ENCODE data around the gene CLN6. TPM values are rescaled to one million over a fixed set of nuclear protein-coding genes. Genes with fewer than 3 reads are reported as not detected.
A peak's percentile ranks its signal among the peaks of the same experiment; 100 is the strongest.
"Not testable (repeated sequence)": the region's sequence is repeated elsewhere in the genome, so short reads cannot be mapped to it uniquely, and the experiment has no call there.

Gene CLN6
- total RNA-seq, 1 donor from 2014 or later = 19.0 TPM

DNA sequence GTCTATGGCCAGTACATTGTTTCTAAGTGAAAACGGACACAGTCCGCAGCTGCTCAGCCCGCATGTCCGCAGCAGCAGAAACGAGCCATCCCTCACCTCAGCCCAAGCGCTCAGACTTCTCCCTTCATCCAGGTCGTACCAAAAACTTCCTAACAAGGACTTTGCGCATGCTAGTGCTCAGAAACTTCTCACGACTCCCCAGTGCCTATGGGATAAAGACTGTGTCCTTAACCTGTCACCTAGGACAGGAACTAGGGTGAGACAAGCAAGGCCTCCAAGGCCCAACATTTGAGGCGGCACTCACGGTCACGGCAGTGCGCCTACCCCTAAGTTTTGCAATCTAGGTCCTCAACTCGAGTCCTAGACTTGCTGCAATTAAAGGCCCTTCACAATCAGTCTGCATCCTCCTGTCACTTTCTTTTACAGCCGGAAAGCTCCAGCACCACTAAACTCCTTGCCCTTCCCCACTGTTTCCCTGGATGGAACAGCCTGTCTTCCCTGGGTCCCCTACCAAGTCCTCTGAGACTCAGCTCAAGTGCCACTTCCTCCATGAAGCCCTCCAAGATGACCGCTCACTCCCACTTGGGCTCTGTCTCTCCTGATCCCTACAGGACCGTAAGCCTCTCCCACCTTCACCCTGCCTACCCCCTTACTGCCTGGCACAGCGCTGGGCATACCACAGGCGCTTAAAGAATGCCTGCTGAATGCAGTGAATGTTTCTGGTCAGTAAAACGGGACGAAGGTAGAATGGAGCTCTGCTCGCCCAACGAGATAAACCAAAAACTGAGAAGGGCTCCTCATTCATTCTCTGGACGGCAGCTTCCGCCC lies 1.2 kb downstream of the CLN6 start:
- TF ChIP-seq EZH2 (IDR thresholded peaks at IDR 0.05; ENCODE audit: insufficient read depth, low read length) = no peak
- TF ChIP-seq, protein P1, sequence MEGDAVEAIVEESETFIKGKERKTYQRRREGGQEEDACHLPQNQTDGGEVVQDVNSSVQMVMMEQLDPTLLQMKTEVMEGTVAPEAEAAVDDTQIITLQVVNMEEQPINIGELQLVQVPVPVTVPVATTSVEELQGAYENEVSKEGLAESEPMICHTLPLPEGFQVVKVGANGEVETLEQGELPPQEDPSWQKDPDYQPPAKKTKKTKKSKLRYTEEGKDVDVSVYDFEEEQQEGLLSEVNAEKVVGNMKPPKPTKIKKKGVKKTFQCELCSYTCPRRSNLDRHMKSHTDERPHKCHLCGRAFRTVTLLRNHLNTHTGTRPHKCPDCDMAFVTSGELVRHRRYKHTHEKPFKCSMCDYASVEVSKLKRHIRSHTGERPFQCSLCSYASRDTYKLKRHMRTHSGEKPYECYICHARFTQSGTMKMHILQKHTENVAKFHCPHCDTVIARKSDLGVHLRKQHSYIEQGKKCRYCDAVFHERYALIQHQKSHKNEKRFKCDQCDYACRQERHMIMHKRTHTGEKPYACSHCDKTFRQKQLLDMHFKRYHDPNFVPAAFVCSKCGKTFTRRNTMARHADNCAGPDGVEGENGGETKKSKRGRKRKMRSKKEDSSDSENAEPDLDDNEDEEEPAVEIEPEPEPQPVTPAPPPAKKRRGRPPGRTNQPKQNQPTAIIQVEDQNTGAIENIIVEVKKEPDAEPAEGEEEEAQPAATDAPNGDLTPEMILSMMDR (IDR thresholded peaks at IDR 0.05; ENCODE audit: insufficient read depth, low read depth, low read length) = no peak
- peaks cover 29% of the 10 kb centered on the region for H4K20me1 ChIP-seq (ENCODE audit: insufficient read depth, low read length)
- H2AFZ ChIP-seq (ENCODE audit: low read depth, low read length) = peak overlapping the region; percentile 91
- peak overlapping the region; percentile 75 for H3K27ac ChIP-seq (ENCODE audit: low read depth, low read length)
- H3K36me3 Mint-ChIP-seq (ENCODE audit: low read depth, unreplicated experiment) = no peaks in the 10 kb centered on the region
- peaks cover 59% of the 10 kb centered on the region for H3K79me2 ChIP-seq (ENCODE audit: insufficient read depth, low read length)
- peaks cover 14% of the 10 kb centered on the region for H3K4me1 ChIP-seq (ENCODE audit: insufficient read depth, low read length)
- FAIRE-seq (no peak), DNase-seq (ENCODE audit: low read depth) (no peak)
- H3K4me3 Mint-ChIP-seq (ENCODE audit: unreplicated experiment) = peak overlapping the region; percentile 91
- H3K9me3 Mint-ChIP-seq (ENCODE audit: unreplicated experiment) = no peaks in the 10 kb centered on the region
- peak overlapping the region; percentile 92 for H3K4me2 ChIP-seq (ENCODE audit: low read length)
- H3K27me3 Mint-ChIP-seq (ENCODE audit: low read depth, unreplicated experiment) = no peaks in the 10 kb centered on the region
- peak overlapping the region; percentile 68 for H3K4me3 ChIP-seq (ENCODE audit: insufficient read depth, low read depth, low read length)
- no peaks in the 10 kb centered on the region for H3K27me3 ChIP-seq (ENCODE audit: insufficient read depth, low read length)
- H3K9ac ChIP-seq (ENCODE audit: low read length) = peak overlapping the region; percentile 85
- peak overlapping the region; percentile 75 for H3K27ac Mint-ChIP-seq (ENCODE audit: unreplicated experiment)
- H3K4me1 Mint-ChIP-seq (ENCODE audit: low read depth, unreplicated experiment) = peaks cover 13% of the 10 kb centered on the region
- H3K36me3 ChIP-seq (ENCODE audit: insufficient read depth, low read length) = no peaks in the 10 kb centered on the region
- H3K9me3 ChIP-seq (ENCODE audit: insufficient read depth, low read depth, low read length) = no peaks in the 10 kb centered on the region

DNA sequence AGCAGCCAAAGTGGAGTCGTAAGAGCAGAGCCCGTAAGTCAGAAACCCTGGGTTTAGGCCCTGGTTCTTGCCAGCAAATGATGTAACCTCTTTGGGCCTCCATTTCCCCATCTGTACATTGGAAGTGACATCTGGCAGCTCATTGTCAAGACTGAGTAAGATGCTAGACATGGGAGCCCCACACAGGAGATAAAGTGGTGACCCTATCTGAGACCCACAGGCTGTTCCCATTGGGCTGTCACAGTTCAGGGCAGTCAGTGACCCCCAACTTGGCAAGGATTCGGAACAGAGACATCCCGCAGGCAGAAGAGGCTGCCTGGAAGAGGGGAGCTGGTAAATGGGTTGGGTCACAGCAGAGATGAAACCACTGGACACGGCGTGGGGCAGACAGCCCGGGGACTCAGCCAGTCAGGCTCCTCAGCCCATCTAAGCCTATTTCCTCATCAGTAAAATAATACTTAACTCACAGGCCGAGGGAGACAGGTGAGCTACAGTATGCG lies 1.8 kb downstream of the CLN6 start:
- Histone ChIP-seq H3K27me3 (ENCODE audit: insufficient read depth, low read length) (no peaks in the 10 kb centered on the region), H3K4me3 (ENCODE audit: insufficient read depth, low read depth, low read length) (no peak overlapping the region), H2AFZ (ENCODE audit: low read depth, low read length) (no peak overlapping the region), H4K20me1 (ENCODE audit: insufficient read depth, low read length) (peaks cover 34% of the 10 kb centered on the region), H3K4me2 (ENCODE audit: low read length) (peak overlapping the region; percentile 92), H3K27ac (ENCODE audit: low read depth, low read length) (no peak overlapping the region), H3K9me3 (ENCODE audit: insufficient read depth, low read depth, low read length) (no peaks in the 10 kb centered on the region), H3K4me1 (ENCODE audit: insufficient read depth, low read length) (peaks cover 14% of the 10 kb centered on the region), H3K9ac (ENCODE audit: low read length) (peak overlapping the region; percentile 85), H3K36me3 (ENCODE audit: insufficient read depth, low read length) (no peaks in the 10 kb centered on the region), H3K79me2 (ENCODE audit: insufficient read depth, low read length) (peaks cover 63% of the 10 kb centered on the region)
- TF ChIP-seq EZH2 (IDR thresholded peaks at IDR 0.05; ENCODE audit: insufficient read depth, low read length) = no peak
- TF ChIP-seq, protein P1 (IDR thresholded peaks at IDR 0.05; ENCODE audit: insufficient read depth, low read depth, low read length) = no peak
- Mint-ChIP-seq H3K36me3 (ENCODE audit: low read depth, unreplicated experiment) (peaks cover 2% of the 10 kb centered on the region), H3K4me3 (ENCODE audit: unreplicated experiment) (peak overlapping the region; percentile 91), H3K27ac (ENCODE audit: unreplicated experiment) (peak overlapping the region; percentile 30), H3K27me3 (ENCODE audit: low read depth, unreplicated experiment) (no peaks in the 10 kb centered on the region), H3K4me1 (ENCODE audit: low read depth, unreplicated experiment) (peaks cover 13% of the 10 kb centered on the region), H3K9me3 (ENCODE audit: unreplicated experiment) (no peaks in the 10 kb centered on the region)
- DNase-seq (ENCODE audit: low read depth) = no peak
- no peak for FAIRE-seq

DNA sequence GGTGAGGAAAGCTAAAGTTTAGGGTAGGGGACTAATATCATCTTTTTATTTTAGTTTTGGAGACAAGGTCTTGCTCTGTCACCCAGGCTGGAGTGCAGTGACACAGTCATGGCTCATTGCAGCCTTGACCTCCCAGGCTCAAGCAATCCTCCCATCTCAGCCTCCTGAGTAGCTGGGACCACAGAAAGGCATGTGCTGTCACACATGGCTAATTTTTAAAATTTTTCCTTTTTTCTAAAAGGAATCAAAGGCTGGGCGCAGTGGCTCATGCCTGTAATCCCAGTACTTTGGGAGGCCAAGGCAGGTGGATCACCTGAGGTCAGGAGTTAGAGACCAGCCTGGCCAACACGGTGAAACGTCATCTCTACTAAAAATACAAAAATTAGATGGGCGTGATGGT lies 4.1 kb downstream of the CLN6 start:
- not testable (repeated sequence) for H3K9ac ChIP-seq (ENCODE audit: low read length); H3K4me3 Mint-ChIP-seq (ENCODE audit: unreplicated experiment); H3K4me1 Mint-ChIP-seq (ENCODE audit: low read depth, unreplicated experiment); H3K9me3 ChIP-seq (ENCODE audit: insufficient read depth, low read depth, low read length); DNase-seq (ENCODE audit: low read depth); FAIRE-seq; H3K4me2 ChIP-seq (ENCODE audit: low read length); H3K36me3 ChIP-seq (ENCODE audit: insufficient read depth, low read length); H2AFZ ChIP-seq (ENCODE audit: low read depth, low read length); H3K36me3 Mint-ChIP-seq (ENCODE audit: low read depth, unreplicated experiment); H3K27me3 Mint-ChIP-seq (ENCODE audit: low read depth, unreplicated experiment); H3K4me3 ChIP-seq (ENCODE audit: insufficient read depth, low read depth, low read length); H3K9me3 Mint-ChIP-seq (ENCODE audit: unreplicated experiment); H3K27ac ChIP-seq (ENCODE audit: low read depth, low read length); H3K27ac Mint-ChIP-seq (ENCODE audit: unreplicated experiment); H3K27me3 ChIP-seq (ENCODE audit: insufficient read depth, low read length)
- Histone ChIP-seq H3K4me1 (ENCODE audit: insufficient read depth, low read length) (peaks cover 14% of the 10 kb centered on the region), H4K20me1 (ENCODE audit: insufficient read depth, low read length) (peaks cover 37% of the 10 kb centered on the region), H3K79me2 (ENCODE audit: insufficient read depth, low read length) (peaks cover 65% of the 10 kb centered on the region)
